Eye (tissue), 1 donor: ENCODE data around the gene ALKAL2.
"Not testable (repeated sequence)": the region's sequence is repeated elsewhere in the genome, so short reads cannot be mapped to it uniquely, and the experiment has no call there.

Experiments
- DNase-seq: peaks from one replicate; pipeline ENCODE4 v3.0.0-alpha.2; 2015

The ALKAL2 gene, protein sequence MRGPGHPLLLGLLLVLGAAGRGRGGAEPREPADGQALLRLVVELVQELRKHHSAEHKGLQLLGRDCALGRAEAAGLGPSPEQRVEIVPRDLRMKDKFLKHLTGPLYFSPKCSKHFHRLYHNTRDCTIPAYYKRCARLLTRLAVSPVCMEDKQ

DNA sequence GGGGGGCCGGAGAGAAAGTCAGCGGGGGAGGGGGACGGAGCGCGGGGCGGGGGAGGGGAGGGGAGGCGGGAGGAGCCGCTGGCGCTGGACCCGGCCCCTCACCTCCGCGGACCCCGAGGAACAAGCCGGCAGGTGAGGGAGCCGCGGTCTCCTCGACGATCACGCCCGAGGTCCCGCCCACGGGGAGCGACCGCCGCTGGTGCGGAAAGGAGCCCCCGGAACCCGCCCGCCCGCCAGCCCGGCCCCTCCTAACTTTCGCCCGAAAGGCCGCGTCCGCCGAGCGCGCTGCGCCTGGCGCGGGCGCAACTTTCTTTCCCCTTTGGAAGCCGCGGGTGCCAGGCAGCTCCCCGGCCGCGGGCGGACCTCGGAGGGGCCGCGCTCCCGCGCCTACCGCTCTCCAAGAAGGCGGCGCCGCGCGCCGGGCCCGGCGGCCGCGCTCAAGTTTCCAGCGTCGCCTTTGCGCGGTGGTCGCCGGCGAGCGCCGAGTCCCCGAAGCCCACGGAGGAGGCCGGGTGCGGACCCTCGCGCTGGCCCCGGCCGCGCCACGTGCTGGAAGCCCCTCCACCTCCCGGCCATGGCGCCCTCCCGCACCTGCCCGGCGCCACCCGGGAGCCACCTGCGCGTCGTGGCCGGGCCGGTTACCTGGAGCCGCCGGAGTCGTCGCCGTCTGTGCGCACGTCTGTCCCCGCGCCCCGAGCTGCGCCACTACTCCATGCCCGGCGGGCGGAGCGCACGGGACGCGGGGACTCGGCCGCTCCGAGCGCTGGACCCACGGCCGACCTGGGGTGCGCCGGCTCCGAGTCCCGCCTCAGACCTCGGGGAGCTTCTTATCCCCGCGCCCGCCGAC, at the start of gene ALKAL2:
Gene ALKAL2 (minus strand): TSS at position 181 of the 847 bp plus-strand sequence. CDS start 256 bp downstream, outside the sequence.
- DNase-seq = peak; percentile 54

DNA sequence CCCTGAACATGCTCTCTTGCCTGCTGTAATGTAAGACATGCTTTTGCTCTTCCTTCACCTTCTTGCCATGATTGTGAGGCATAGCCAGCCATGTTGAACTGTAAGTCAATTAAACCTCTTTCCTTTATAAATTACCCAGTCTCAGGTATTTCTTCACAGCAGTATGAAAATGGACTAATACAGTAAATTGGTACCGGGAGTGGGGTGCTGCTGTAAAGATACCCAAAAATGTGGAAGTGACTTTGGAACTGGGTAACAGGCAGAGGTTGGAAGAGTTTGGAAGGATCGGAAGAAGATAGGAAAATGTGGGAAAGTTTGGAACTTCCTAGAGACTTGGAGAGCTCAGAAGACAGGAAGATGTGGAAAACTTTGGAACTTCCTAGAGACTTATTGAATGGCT, 49.1 kb upstream of the ALKAL2 start:
- not testable (repeated sequence) for DNase-seq

DNA sequence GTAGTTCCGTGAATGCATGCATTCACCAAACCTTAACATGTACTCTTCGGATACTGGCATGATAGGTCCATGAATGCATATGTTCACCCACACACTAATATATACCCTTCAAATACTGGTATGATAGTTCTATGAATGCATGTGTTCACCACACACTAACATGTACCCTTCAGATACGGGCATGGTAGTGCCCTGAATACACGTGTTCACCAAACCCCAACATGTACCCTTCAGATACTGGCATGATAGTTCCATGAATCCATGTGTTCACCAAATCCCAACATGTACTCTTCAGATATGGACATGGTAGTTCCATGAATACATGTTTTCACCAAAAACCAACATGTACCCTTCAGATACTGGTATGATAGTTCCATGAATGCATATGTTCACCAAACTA, 48.5 kb upstream of the ALKAL2 start:
- DNase-seq = no peak

DNA sequence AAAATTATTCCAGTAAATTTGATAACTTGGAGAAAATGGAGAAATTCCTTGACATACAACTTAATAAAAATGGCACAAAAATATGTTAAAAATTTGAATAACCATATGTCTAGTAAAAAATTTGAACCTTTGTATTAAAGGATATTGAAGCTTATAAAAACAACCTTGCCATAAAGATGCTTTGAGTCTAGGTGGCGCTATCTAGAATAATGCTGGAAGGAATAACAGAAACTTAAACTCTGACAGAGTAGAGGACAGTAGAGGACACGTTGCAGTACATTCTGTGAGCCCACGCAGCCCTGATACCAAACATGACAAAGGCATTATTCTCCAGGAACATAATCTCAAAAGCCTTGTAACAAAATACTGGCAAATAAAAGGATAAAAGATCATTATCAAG, 44.7 kb upstream of the ALKAL2 start:
- DNase-seq = no peak

DNA sequence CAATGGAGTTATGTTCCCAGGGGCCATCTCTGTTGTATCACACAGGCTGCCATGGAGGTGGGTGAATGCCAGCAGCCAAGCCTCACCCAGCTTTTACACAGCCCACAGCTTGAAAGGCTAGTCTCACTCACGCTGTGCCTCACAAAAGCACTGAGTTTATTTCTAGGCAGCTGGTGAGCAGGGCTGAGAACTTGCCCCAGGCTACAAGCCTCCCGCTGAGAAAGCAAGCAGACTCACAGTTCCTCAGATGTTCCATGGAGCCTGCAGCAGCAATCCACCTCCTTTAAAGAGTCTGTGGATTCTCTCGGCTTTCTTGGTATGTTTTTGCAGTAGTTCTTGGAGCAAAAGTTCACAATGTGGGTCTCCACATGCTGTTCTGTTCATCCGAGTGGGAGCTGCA, 40.9 kb upstream of the ALKAL2 start:
- no peak for DNase-seq

DNA sequence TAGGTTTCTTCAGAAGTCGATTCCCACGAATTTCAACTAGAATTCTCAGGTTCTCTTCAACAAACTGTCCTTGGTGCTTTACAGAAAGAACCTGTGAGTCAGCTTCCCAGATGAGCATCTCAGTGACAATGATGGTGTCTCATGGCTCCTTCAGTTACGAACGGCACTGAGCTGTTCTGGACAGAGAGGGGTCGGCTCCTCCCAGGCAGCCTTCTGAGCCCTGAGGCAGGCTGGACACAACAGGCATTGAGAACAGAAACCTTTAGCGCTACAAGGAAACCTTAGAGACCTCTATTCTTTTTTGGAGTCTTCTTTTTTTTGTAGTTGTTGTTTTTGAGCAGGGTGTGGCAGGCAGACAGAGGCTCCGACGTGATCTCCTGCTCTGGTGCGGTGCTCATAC, 35.1 kb upstream of the ALKAL2 start:
- no peak for DNase-seq

DNA sequence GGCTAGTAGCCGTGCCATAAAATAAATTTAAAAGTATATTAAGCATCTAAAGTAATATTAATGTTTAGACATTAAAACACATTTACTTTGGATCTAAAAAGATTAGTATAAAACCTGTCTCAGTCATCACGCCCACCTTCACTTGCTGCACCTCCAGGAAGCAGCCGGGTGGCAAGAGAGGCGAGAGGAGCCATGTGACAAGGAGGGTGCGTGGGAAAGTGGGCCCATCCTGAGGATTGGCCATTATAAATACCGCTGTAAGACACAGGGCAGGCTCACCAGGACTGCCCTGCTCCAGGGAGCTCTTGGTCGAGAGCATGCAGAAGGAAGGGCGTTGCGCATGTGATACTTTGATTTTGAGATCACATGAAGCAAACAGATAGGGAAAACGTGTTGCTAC, 34.4 kb upstream of the ALKAL2 start:
- no peak for DNase-seq

DNA sequence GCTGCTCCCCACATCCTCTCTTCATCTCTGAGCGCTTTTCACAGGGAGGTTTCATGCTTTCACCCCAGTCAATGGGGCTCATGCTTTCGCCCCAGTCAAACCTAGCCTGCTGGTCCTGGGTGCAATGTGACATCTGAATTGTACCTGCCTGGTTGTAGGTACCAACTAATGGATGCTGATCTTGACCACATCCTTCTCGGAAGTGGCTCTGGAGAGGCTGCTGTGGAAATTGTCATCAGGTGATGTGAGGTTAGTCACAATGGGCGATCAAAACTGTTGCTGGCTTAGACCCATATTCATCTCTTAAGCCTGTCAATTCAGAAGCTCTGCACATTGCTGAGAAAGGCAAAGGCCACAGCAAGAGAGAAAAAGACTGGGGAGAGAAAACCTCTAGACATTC, 32.7 kb upstream of the ALKAL2 start:
- no peak for DNase-seq

DNA sequence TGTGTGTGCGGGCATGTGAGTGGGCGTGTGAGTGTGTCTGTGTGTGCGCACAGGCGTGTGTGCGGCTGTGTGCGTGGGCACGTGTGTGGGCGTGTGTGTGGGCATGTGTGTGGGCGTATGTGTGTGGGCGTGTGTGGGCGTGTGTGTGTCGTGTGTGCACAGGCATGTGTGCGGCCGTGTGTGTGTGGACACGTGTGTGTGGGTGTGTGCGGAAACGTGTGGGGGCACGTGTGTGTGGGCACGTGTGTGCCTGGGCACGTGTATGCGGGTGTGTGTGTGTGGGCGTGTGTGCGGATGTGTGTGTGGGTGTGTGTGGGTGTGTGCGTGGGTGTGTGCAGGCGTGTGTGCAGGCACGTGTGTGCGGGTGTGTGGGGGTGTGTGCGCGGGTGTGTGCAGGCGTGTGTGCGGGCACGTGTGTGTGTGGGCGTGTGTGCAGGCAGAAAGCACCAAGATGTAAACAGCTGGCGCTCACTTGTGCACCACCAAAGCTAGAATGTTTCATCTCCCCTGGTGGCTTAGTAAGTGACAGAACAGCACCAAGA, 31.2 kb upstream of the ALKAL2 start:
- DNase-seq = no peak

DNA sequence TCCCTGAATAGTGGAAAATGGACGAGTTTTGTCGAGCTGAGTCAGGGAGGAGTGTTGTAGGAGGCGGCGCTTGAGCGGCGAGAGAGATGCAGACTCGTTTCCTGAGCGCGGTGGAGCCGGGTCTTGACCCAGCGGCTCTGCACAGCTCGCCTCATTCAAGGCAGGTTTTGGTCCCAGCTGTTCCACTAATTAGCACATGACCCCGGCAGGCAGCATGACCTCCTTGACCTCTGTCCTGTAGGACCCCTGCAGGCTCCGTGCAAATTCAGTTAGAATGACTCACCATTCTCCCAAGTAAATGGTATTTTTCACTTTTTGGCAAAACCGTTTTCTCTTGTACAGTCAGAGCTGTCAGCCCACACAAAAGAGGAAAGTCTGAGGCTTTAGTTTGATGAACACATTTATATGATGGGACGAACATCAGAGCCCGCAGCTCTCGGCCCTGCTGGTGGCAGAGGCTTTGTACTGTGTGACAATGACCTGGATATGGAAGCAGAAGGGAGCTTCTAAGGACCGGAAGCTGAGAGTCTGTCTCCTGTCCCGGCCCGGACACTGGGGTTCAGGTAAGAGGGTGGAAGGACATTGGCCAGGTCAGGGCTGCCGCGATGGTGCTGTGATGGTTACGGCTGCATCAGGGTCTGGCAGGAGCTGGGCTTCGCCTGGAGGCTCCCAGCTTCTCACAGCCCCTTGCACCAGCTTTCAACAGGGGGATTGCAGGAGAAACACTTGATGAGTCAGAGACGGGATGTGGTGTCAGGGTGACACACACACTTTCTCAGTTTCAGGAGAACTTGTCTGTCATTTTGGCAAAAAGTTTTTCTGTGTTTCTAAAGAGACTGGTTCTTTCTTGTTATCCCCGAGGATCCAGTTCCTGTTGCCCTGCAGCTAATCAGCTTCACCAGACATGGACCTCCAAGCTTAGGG, 29.9 kb upstream of the ALKAL2 start:
- peak; percentile 77 for DNase-seq

DNA sequence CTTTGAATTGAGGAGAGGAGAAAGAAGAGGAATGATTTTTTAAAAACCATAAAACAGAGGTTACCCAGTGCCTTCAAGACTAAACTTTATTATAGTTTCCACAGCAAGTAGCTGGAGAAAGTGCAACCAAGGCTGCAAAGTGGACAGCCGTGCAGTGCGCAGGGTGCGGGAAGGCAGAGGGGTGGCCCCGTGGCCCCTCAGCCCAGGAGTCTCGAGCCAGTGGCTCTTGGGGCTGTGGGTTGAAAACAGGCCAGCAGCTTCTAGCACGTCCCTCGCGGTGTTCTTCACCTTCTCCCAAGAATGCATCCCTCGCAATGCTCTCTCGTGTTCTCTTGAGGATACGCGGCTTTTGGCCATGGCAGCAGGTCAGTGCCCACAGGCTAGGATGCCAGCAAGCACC, 28.5 kb upstream of the ALKAL2 start:
- DNase-seq = no peak

DNA sequence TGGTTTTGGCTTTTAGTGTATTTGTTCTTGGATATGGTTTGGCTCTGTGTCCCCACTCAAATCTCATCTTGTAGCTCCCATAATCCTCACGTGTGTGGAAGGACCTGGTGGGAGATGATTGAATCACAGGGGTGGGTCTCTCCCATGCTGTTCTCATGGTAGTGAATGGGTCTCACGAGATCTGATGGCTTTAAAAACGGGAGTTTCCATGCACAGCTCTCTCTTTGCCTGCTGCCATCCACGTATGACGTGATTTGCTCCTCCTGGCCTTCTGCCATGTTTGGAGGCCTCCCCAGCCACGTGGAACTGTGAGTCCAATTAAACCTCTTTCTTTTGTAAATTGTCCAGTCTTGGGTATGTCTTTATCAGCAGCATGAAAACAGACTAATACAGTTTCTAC, 28.0 kb upstream of the ALKAL2 start:
- not testable (repeated sequence) for DNase-seq

DNA sequence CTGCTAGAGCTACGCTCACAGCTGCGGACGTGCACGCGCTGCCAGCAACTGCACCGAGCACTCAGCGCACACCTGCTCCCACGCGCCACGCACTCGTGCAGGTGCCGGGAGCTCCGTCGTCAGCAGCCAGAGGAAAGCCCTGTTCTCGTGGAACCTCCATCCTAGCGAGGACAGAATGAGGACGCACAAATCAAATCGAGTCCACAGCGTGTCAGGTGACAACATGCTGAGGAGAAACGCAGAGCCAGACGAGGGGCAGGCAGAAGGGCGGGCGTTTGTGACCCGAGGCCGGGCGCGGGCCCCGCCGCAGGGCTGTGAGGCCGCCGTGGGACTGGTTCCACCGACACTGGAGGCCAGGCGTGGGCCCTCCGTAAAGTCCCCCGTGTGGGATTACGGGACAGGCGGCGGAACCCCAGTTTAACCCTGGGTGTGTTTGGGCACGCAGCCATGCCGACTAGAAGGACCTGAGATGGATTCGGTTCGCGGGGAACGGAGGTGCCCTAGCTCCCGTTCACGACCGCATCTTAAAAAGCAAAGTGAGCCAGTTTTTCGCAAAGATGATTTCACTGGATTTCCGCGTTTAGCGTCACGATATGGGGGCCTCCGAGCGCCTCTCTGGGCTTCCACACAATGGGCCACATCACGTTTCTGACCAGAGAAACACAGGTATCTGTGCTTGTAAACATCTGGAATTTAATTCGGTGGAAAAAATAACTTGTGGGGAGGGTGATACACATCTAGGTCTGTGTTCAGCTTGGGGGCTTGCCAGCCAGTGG, 26.9 kb upstream of the ALKAL2 start:
- no peak for DNase-seq

DNA sequence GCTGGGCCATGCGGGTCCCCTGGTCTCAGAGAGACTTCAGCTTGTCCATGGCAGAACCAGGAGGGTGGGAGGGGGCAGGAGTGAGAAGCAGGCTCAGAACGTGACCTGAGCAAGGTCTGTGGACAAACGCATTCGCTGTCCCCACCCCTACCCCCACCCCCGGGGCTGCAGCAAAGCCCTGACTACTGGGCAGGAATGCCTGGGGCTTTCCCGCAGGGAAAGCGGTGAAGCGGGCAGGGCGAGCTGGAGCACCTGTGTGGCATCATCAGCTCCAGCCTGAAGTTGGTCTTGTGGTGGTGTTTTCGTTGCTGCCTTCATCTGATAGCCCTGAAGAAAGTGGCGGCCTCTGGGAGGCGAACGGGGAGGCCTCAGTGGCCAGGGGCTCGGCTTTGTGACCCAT, 26.1 kb upstream of the ALKAL2 start:
- no peak for DNase-seq

DNA sequence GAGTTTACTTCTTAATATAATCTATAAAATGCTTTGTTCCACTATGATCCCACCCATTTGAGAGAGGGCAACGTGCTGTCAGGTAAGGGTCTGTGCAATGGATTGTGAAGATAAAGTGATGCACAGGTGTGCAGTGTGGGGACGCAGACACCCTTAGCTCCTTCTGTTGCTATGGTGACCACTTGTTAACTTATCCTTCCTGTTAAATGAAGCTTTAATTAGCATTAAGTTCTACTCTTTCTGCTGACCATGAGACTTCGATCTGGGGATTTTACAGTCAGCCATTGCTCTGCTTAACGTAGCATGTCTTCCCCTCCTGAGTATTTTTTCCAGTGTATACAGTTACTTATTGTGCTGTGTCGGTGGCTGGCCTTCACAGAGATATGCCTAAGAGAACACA, 23.1 kb upstream of the ALKAL2 start:
- DNase-seq = no peak

DNA sequence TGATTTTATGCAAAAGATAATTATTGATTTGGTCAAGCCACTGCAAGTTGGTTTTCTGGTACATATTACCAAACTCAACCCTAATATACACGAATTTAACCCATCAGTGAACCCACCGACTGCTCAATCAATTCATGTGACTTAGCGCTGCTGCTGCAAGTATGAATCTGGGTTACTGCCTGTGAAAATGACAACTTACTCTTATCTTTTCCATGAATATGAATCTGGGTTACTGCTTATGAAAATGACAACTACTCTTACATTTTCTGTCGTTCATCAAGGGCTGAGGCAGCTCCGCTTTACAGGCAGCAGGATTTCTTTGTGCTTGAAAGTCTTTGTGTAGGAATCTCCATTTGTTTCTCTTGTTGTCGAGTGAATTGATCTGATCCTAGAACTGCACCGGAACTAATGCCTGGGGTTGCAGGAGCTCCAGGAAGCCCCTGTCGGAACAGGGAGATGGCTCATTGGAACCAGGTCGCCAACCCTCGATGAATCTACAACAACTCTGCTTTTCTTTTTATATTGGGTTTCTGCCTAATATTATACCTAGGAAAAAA, 22.1 kb upstream of the ALKAL2 start:
- peak; percentile 45 for DNase-seq

DNA sequence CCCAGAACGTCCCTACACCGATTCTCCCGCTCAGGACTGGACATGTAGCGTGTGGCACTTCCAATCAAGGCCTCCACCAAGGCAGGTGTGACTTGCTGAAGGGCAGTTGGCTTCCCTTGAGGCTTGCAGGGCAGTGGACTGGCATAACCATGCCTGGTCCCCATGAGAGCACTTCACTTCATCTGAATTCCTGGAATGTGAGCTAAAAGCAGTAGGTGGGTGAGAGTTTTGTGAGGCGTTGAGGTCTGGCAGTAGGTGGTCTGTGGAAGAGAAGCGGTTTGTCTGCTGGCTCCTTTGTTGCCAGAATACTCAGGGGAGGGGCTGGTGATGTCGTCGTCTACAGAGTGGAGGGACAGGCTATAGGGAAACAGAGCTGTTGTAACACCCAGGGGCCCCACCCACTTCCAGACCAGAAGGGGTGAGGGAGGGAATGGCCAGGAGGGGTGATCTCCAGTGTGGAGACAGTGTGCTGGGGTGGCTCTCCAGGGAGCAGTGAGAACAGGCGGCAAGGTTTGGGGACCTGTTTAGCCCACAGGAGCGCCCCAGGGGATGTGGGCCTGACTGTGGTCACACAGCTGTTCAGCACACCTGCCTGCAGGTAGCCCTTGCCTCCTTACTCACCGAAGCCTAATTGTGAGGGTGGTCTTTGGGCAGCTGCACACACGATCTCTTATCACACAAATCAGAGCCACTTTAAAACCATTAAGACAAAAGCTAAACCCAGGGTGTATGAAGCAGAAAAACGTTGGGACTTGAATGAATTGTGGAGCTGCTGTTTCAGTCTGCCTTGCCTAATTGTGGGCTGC, 21.5 kb upstream of the ALKAL2 start:
- DNase-seq = peak; percentile 35

DNA sequence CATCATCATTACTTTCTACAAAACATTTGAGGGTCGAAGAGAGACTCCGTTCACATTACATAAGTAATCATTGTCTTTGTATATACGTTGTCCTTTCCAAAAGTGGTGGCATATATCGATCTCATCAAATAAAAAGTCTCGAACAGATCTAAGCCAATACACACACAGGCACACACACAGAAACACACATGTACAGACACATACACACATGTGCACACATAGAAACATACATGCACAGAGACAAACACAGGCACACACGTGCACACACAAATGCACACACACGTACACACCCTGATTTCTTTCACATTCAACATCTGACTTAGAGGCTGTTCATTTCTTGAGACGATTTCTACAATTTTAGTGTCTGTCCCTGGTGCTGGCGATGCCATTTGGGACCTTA, 17.5 kb upstream of the ALKAL2 start:
- no peak for DNase-seq

DNA sequence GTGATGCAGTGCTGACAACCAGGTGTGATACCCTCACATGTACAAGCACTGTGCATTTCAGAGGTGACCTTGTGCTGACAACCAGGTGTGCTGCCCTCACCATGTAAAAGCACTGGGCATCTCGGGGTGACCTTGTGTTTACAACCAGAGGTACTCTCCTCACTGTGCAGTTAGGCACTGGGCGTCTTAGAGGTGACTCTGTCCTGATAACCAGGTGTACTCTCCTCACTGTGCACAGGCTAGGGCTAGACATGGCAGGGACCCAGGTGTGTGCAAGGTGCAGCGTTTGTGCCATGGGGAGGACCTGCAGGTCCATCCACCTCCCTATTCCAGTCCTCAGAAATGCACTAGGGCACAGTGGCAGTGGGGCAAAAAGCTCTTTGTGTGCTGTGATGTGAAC, 8.5 kb upstream of the ALKAL2 start:
- no peak for DNase-seq

DNA sequence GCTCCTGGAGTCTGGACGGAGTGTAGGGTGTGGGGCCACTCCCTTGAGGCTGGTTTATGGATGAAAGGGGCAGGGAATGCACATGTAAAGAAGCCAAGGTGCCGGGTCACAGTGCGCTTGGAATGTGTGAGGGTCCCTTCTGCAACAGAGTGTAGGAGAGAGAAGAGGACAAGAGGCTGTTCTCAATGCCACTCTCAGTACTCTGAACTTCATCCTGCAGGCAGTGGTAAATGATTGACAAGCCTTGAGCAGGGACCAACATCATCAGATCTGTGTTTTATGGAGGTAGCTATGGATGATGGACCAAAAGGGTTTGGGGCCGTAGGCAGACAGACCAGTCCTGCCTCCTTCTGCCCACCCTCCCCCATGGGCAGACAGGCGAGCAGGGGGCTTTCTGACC, 7.2 kb upstream of the ALKAL2 start:
- DNase-seq = no peak

DNA sequence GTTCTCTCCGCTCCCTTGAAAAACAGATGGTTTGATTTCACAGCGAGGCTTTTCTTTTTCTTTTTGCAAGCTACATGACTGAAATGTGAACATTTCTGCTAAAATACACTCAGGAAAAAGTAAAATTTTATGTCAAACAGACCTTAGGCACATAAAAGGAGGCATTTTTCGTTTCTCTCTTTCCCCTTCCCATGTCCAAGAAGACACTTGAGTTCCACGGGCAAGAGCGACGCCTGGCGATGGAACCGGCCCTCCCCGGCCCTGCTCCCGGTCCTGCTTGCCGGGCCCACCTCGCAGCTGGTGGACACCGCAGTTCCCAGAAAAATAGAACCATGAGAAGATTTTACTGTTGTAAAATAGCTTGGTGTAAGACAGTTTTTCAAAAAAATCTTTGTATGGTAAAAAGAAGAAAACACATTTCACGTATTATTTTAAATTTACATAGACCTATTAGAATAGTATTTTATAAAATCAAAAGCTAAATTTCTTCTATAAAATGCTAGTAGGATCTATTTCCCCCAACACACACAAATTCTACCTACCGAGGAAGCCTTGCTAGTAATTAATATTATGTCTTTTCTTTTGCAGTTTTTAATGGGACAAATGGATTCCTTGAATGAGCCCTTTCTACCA, 2.3 kb upstream of the ALKAL2 start:
- DNase-seq = peak; percentile 90
